ENCODE results near the gene RAB6D.
"Not testable (repeated sequence)": the region's sequence is repeated elsewhere in the genome, so short reads cannot be mapped to it uniquely, and the experiment has no call there.

Gene RAB6D

GRCh38 chr2:131363213-131363612, 755 bp downstream of the RAB6D start:
- not testable (repeated sequence) for DNase-seq

GRCh38 chr2:131361773-131362172, 2.2 kb downstream of the RAB6D start:
- not testable (repeated sequence) for DNase-seq

GRCh38 chr2:131353167-131353697, 10.7 kb downstream of the RAB6D start:
- not testable (repeated sequence) for DNase-seq

DNA sequence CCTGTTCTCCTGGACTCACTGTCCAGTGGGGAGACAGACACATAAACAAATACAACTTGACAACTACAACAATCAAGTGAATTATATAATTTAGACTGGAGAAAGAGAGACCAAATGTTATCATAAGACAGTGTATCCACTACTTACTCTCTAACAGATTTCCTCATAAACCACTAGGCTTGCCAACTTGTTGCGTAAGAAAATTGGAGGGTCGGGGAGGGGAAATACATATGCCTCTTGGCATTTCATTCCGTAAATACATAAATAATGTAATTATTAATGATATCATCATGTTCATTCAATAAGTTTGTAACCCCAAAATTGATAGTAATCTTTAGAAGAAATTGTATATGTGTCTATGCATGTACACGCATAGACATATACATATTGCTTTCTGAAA, 14.9 kb downstream of the RAB6D start:
- no peak for DNase-seq

- DNase-seq, result not testable (repeated sequence)
Measured at GRCh38 chr2:131347035-131347434, 16.9 kb downstream of the RAB6D start.

DNA sequence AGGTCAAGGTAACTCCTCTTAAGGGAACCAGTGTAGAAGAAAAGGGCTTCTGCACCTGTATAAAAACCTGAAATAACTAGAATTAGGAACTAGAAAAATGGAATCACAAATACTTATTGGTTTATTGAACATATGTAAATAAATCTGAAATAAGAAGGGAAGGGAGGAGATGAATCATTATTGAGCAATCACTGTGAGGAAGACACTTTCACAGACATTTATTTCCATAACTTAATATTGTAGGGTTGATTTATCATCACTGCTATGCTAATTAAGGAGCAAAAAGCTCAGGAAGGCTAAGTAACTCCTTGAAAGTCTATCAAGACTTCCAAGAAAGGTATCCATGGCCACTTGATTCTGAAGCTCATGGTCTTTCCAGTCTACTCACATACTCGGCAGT, 24.7 kb downstream of the RAB6D start:
- not testable (repeated sequence) for DNase-seq

- DNase-seq, result not testable (repeated sequence)
Measured at GRCh38 chr2:131335319-131335718, 28.6 kb downstream of the RAB6D start.

DNA sequence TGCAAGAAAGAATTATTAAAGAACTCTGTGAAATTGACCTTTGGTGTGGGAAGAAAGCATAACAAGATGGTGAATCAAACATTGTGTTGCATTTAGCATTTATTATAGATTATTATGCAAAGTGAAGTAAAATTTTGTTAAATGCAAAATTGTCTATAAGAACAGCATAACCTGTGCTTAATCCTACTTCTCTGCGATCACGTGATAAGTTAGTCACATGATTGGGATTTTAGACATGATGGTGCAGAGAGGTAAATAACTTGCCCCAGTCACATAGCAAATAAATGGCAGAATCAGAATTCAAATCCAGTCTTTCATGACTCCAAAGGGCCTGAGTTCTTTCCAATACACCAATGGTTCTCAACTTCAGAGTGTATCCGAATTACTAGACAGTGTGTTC, 31.3 kb downstream of the RAB6D start:
- DNase-seq, result not testable (repeated sequence)

DNA sequence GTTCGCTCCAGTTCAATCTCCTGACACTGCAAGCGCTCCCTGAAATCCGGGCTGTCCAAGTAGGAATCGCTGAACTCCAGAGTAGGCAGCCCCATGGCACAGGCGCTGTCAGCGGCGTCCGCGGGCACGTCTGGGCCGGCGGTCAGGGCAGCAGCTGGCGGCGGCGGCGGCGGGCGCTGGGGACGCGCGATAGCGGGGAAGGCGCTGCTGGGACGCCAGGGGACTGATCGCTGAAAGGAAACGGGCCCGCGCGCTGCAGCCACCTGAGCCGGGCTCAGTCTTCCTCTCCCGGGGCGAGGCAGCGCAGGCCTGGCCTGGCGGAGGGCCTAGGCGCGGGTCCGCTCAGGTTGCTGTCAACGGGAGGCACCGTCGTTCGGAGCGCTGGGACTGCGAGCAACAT, 33.0 kb downstream of the RAB6D start:
- not testable (repeated sequence) for DNase-seq

DNA sequence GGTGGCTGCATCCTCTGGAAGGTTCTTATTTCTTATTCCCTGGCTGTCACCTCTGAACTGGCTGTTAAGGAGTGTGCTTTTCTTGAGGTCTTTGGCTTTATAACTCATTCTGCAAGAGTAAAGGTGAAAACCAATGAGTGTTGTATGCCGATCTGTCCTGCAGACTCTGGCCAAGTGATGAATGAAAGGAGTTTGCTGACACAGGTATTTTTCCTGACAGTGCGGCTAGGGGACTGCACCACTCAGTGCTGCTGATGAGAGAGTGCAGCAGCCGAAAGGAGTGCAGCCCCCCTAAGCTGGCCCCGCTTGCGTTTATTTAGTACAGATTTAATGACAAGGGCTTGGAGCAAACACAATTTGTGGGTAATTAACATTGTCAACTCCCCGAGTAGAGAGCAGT, 41.8 kb downstream of the RAB6D start:
- DNase-seq, result no peak

GRCh38 chr2:131321344-131321743, 42.6 kb downstream of the RAB6D start:
- DNase-seq, result not testable (repeated sequence)

- not testable (repeated sequence) for DNase-seq
Measured at GRCh38 chr2:131311001-131311400, 53.0 kb downstream of the RAB6D start.

Data from NCI-H2029 (cell line).